PFSK-1 (cell line): ENCODE results near the gene LYSET.

Experiments
- FOXP2 ChIP-seq: optimal IDR thresholded peaks from 2 replicates; pipeline ENCODE3; 2011; ENCODE audit warnings: borderline replicate concordance, control low read depth, inconsistent platforms; ENCODE audit not compliant: insufficient read depth; ENCODE audit errors: extremely low read length, extremely low read depth
- POLR2AphosphoS5 ChIP-seq: IDR thresholded peaks from 2 replicates; pipeline ENCODE4 v1.6.1; 2012; ENCODE audit warnings: low read depth, mild to moderate bottlenecking, control low read depth, low read length, moderate library complexity
- REST ChIP-seq, 2 experiments: IDR thresholded peaks; 2 replicates each; pipeline versions ENCODE4 v1.6.1 to v1.8.0; 2011 to 2012; ENCODE audit warnings: low read depth in 2 of 2, low read length in 2 of 2, control low read depth in 1 of 2, inconsistent platforms in 1 of 2, mild to moderate bottlenecking in 1 of 2, moderate library complexity in 1 of 2; ENCODE audit not compliant: insufficient read depth in 1 of 2
- SIN3A ChIP-seq: IDR thresholded peaks from 2 replicates; pipeline ENCODE4 v1.6.1; 2012; ENCODE audit warnings: mild to moderate bottlenecking, low read length, moderate library complexity, borderline replicate concordance; ENCODE audit not compliant: insufficient read depth
- TAF1 ChIP-seq: IDR thresholded peaks from 2 replicates; pipeline ENCODE4 v1.6.1; 2012; ENCODE audit warnings: low read length, control low read depth, borderline replicate concordance; ENCODE audit not compliant: insufficient read depth

The LYSET gene

DNA sequence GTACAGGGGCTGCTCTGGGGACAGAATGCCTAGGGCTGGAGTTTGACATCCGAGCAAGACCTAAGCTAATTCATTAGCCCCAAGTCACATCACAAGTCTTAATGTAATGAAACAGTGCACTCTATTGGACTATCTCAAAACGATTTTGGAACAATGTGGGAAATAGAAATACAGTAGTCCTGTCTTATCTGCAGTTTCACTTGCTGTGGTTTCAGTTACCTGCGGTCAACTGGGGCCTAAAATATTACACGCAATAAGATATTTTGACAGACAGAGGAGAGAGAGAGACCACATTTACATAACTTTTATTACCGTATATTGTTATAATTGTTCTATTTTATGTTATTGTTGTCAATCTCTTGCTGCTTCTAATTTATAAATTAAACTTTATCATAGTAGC lies 21.6 kb upstream of the LYSET start:
- TF ChIP-seq FOXP2 (no peak), SIN3A (no peak), POLR2AphosphoS5 (no peak), TAF1 (no peak), REST (IDR thresholded peaks at IDR 0.05; ENCODE audit: insufficient read depth in 1 of 2, low read depth in 2 of 2, low read length in 2 of 2) (no peak)

GRCh38 chr14:93171376-93171775 lies 13.7 kb upstream of the LYSET start:
- TF ChIP-seq FOXP2 (no peak), TAF1 (no peak)

- TF ChIP-seq REST (IDR thresholded peaks at IDR 0.05; ENCODE audit: insufficient read depth in 1 of 2, low read depth in 2 of 2, low read length in 2 of 2) (no peak), FOXP2 (no peak), POLR2AphosphoS5 (no peak), SIN3A (no peak)
Measured at GRCh38 chr14:93173943-93174395, 11.1 kb upstream of the LYSET start.

DNA sequence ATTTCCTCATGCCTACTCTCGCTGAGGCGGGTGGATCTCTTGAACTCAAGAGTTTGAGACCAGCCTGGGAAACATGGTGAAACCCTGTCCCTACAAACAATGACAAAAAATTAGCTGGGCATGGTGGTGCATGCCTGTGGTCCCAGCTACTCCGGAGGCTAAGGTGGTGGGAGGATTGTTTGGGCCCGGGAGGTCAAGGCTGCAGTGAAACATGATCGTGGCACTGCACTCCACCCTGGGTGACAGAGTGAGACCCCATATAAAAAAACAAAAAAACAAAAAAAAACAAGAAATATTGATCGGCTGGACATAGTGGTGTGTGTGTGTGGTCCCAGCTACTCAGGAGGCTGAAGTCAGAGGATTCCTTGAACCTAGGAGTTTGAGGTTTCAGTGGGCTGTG lies 9.6 kb upstream of the LYSET start:
- TF ChIP-seq FOXP2 = no peak
- TF ChIP-seq REST (IDR thresholded peaks at IDR 0.05; ENCODE audit: insufficient read depth in 1 of 2, low read depth in 2 of 2, low read length in 2 of 2) = no peak
- TF ChIP-seq POLR2AphosphoS5 = no peak
- no peak for TF ChIP-seq SIN3A
- no peak for TF ChIP-seq TAF1

DNA sequence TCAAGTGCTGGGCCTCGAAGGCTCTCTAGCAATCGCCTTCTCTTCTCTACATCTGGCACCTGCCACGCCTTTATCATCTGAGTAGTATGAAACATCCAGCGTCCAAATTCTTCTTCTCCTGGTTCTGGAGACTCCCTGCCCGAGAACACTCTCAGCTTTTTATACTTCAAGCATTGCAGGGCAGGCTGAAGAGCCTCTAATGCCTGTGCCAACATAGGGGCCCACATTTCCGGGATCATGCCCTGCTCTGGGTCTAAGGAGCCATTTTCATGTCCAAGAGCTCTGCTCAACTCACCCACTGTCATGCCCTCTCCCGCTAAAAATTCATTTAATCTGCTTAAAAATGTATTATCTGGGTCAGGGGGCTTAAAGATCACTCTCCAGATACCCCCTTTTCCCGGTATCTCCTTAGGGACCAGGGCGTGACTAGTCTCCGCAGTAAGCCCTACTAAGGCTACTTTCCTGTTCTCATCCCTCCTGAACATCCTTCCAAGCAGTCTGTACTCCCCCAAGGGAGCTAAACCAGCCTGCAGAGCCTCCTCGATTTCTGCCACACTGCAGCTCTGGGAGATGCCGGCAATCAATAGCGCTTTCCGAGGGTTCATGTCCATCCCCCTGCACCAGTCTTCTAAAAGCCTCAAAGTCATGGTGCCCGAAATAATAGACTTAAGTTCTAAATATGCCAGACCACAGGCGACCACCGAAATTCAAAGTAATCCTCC lies 1.4 kb upstream of the LYSET start:
- TF ChIP-seq REST (IDR thresholded peaks at IDR 0.05; ENCODE audit: insufficient read depth in 1 of 2, low read depth in 2 of 2, low read length in 2 of 2) = no peak
- no peak for TF ChIP-seq POLR2AphosphoS5
- no peak for TF ChIP-seq FOXP2
- no peak for TF ChIP-seq SIN3A
- TF ChIP-seq TAF1 = no peak
